ENCODE measurements around the gene MSI2. TPM values are rescaled to one million over a fixed set of nuclear protein-coding genes. Genes with fewer than 3 reads are reported as not detected.

The MSI2 gene
- total RNA-seq, 2 experiments from 2014 or later: 87.6 to 96.0 TPM

DNA sequence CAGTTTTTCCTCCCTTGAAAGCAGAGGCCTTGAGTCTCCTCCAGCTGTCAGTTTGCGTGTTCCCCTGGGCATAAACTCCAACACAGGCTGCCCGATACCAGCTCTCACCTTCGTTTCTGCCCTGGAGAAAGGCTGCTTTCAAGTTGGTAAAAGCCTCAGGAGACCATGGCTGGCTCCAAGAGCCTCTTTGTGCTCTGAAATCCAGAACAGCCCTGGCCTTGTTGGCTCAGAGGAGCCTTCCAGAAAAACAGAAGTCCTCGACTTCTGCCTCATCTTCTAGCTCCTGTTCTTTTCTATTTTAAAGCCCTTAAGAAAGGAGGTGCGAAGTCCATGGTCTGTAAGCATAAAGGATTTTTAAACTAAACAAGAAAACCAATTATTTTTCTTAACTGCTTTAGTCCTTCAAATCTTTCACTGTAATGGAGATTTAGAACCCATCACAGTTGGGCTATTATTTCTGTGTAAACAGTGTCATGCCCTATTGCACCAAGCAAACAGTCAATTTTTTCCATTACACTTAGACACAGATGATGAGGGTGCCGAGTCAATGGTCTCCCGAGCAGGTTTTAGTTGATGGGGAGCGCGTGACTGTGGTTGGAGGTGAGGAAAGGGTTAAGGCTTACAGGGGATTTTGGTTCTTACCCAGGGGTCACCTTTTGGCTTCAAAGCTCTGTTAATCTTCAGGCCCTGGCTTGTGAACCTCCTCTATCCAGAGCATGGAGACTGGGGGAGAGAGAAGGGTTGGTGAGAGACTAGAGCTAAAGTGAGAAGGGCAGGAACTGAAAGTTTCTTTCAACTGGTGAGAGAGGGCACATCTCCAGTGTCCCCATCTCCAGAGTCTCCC is 212.8 kb downstream of the MSI2 start:
- H3K4me1 Mint-ChIP-seq: peaks cover 3% of the 10 kb centered on the region
- POLR2A ChIA-PET: no interaction called here

GRCh38 chr17:57470906-57471305 is 214.6 kb downstream of the MSI2 start:
- no peaks in the 10 kb centered on the region for H3K36me3 Mint-ChIP-seq (ENCODE audit: low read depth)
- H3K4me1 Mint-ChIP-seq: peaks cover 3% of the 10 kb centered on the region
- no peak overlapping the region for H3K4me3 Mint-ChIP-seq
- DNase-seq: no peak
- H3K27ac Mint-ChIP-seq: no peak overlapping the region
- ChIA-PET CTCF (interaction anchor here (0.7 to 0.9 kb wide), 2 partner anchors 9 to 66 kb away, joined by 3 read pairs; no protein-coding TSS in a partner anchor), POLR2A (interaction anchor here (0.5 kb wide), 1 partner anchor 144 kb away, joined by 3 read pairs; no protein-coding TSS in a partner anchor)
- H3K27me3 Mint-ChIP-seq: no peaks in the 10 kb centered on the region
- no peaks in the 10 kb centered on the region for H3K9me3 Mint-ChIP-seq

More for the DNA sequence above, 212.8 kb downstream of the MSI2 start:
- no peaks in the 10 kb centered on the region for H3K27me3 Mint-ChIP-seq
- DNase-seq: no peak
- no peaks in the 10 kb centered on the region for H3K9me3 Mint-ChIP-seq
- H3K36me3 Mint-ChIP-seq (ENCODE audit: low read depth): no peaks in the 10 kb centered on the region
- no peak overlapping the region for H3K4me3 Mint-ChIP-seq
- CTCF ChIA-PET: interaction anchor here (0.8 to 1.5 kb wide), 4 partner anchors 11 to 296 kb away, joined by 3 to 5 read pairs (median 4); no protein-coding TSS in a partner anchor
- H3K27ac Mint-ChIP-seq: no peak overlapping the region

- DNase-seq: no peak
- ChIA-PET POLR2A (no interaction called here), CTCF (interaction anchor here (0.7 to 0.9 kb wide), 3 partner anchors 8 to 67 kb away, joined by 3 read pairs; no protein-coding TSS in a partner anchor)
- Mint-ChIP-seq H3K36me3 (ENCODE audit: low read depth) (no peaks in the 10 kb centered on the region), H3K27me3 (no peaks in the 10 kb centered on the region), H3K4me3 (no peak overlapping the region), H3K27ac (no peak overlapping the region), H3K9me3 (no peaks in the 10 kb centered on the region), H3K4me1 (peaks cover 3% of the 10 kb centered on the region)
These were observed 215.6 kb downstream of the MSI2 start for GRCh38 chr17:57471868-57472368.

DNA sequence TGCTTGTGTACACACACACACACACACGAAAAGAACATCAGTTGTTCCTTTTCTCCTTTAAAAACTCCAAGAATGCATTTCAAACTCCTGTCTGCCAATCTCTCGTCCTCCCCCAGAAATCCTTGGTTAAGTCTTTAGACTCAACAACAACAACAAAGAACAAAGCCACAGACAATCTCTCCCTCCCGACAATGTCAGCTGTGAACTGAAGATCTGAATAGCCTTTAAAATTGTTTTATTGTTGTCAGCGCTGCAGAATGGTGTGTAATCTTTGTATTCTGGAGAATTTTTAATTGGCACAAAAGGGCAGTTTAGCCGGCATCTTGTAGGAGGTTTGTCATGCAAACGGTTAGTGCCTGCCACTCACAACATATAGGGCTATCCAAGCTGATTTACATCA is 219.5 kb downstream of the MSI2 start:
- no peak for DNase-seq
- CTCF ChIA-PET: no interaction called here
- Mint-ChIP-seq H3K27ac (no peak overlapping the region), H3K27me3 (no peaks in the 10 kb centered on the region), H3K4me3 (no peak overlapping the region), H3K4me1 (peaks cover 9% of the 10 kb centered on the region), H3K9me3 (no peaks in the 10 kb centered on the region), H3K36me3 (ENCODE audit: low read depth) (no peaks in the 10 kb centered on the region)
- POLR2A ChIA-PET: no interaction called here

- ChIA-PET POLR2A (no interaction called here), CTCF (interaction anchor here (0.6 to 1.2 kb wide), 3 partner anchors 11 to 235 kb away, joined by 3 to 4 read pairs (median 3); no protein-coding TSS in a partner anchor)
- no peak overlapping the region for H3K4me3 Mint-ChIP-seq
- no peaks in the 10 kb centered on the region for H3K27me3 Mint-ChIP-seq
- DNase-seq: no peak
- no peaks in the 10 kb centered on the region for H3K36me3 Mint-ChIP-seq (ENCODE audit: low read depth)
- H3K9me3 Mint-ChIP-seq: no peaks in the 10 kb centered on the region
- H3K4me1 Mint-ChIP-seq: peaks cover 18% of the 10 kb centered on the region
- no peak overlapping the region for H3K27ac Mint-ChIP-seq
These were observed 221.4 kb downstream of the MSI2 start for GRCh38 chr17:57477522-57478362.

- H3K9me3 Mint-ChIP-seq: no peaks in the 10 kb centered on the region
- DNase-seq: no peak
- POLR2A ChIA-PET: no interaction called here
- no peaks in the 10 kb centered on the region for H3K27me3 Mint-ChIP-seq
- H3K4me3 Mint-ChIP-seq: no peak overlapping the region
- CTCF ChIA-PET: no interaction called here
- H3K36me3 Mint-ChIP-seq (ENCODE audit: low read depth): no peaks in the 10 kb centered on the region
- no peak overlapping the region for H3K27ac Mint-ChIP-seq
- H3K4me1 Mint-ChIP-seq: peaks cover 18% of the 10 kb centered on the region
These were observed 222.3 kb downstream of the MSI2 start for GRCh38 chr17:57478478-57479250.

DNA sequence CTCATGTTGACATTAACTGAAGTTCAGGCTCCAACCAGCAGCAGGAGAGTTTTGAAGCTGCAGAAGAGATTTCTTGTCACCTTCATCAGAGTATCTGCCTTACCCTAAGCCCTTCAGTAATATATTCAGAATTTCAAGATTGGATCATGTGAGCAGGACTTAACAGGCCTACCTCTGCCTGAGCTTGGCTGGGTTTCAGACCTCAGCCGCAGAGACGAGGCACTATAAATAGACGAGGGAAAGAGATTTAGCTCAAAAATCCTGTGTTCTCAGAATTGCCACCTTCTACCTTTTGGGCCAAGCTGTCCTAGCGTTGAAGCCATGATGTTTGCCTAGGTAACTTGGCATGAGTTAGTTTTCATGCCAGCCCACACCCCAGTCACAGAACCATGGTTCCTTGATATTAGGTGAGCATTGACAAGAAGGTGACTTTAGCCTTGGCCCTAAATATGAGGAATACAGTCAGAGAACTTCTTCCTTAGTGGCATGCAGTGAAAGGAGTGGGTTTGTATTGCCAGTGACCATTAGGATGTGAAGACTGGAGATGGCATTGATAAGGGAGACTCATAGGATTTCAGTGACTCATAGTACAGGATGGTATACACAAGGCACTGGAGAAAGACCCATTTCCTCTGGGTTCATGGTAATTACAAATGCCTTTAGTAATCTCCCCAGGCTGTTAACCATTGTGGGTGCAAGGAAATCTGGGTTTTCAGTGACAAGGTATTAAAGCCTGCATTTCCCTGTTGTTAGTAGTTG is 224.3 kb downstream of the MSI2 start:
- H3K27me3 Mint-ChIP-seq: no peaks in the 10 kb centered on the region
- H3K27ac Mint-ChIP-seq: no peak overlapping the region
- no peaks in the 10 kb centered on the region for H3K9me3 Mint-ChIP-seq
- ChIA-PET POLR2A (no interaction called here), CTCF (interaction anchor here (1.2 to 1.3 kb wide), 2 partner anchors 9 to 11 kb away, joined by 3 to 5 read pairs; no protein-coding TSS in a partner anchor)
- no peaks in the 10 kb centered on the region for H3K36me3 Mint-ChIP-seq (ENCODE audit: low read depth)
- H3K4me1 Mint-ChIP-seq: peaks cover 31% of the 10 kb centered on the region
- DNase-seq: no peak
- no peak overlapping the region for H3K4me3 Mint-ChIP-seq

DNA sequence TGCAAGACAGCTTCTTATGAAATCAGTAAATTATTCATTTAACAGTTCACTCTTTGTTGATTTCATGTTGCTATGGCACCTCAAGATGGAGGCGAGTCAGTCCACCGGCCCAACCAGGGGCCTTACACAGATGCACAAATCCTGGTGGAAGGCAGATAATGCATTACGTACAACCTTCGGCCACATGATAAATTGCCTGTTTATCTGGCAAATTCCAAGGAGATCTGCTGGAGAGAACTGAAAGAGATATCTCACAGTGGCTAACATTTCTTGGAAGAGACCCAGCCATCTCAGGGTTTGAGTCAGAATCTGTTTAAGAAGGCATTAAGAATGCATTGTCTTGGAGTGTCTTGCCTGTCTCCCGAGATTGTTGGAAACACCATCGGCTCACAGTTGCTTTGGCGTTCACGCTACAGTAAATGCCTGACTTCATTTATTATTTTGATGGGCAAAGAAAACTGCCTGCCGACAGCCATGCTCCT is 225.6 kb downstream of the MSI2 start:
- POLR2A ChIA-PET: no interaction called here
- H3K9me3 Mint-ChIP-seq: no peaks in the 10 kb centered on the region
- H3K27me3 Mint-ChIP-seq: no peaks in the 10 kb centered on the region
- H3K27ac Mint-ChIP-seq: no peak overlapping the region
- H3K4me3 Mint-ChIP-seq: no peak overlapping the region
- H3K36me3 Mint-ChIP-seq (ENCODE audit: low read depth): no peaks in the 10 kb centered on the region
- CTCF ChIA-PET: interaction anchor here (1.0 kb wide), 1 partner anchor 16 kb away, joined by 4 read pairs; no protein-coding TSS in a partner anchor
- no peak for DNase-seq
- peaks cover 41% of the 10 kb centered on the region for H3K4me1 Mint-ChIP-seq

GRCh38 chr17:57482657-57483056 is 226.3 kb downstream of the MSI2 start:
- Mint-ChIP-seq H3K4me1 (peaks cover 48% of the 10 kb centered on the region), H3K36me3 (ENCODE audit: low read depth) (peaks cover under 1% of the 10 kb centered on the region), H3K27ac (no peak overlapping the region), H3K9me3 (no peaks in the 10 kb centered on the region), H3K4me3 (no peak overlapping the region), H3K27me3 (no peaks in the 10 kb centered on the region)
- no peak for DNase-seq
- CTCF ChIA-PET: no interaction called here
- POLR2A ChIA-PET: no interaction called here

GRCh38 chr17:57484081-57484666 is 227.9 kb downstream of the MSI2 start:
- H3K4me3 Mint-ChIP-seq: no peak overlapping the region
- no peak overlapping the region for H3K27ac Mint-ChIP-seq
- no peak for DNase-seq
- peaks cover 49% of the 10 kb centered on the region for H3K4me1 Mint-ChIP-seq
- peaks cover 3% of the 10 kb centered on the region for H3K36me3 Mint-ChIP-seq (ENCODE audit: low read depth)
- ChIA-PET CTCF (interaction anchor here (0.6 kb wide), 1 partner anchor 18 kb away, joined by 3 read pairs; no protein-coding TSS in a partner anchor), POLR2A (no interaction called here)
- no peaks in the 10 kb centered on the region for H3K9me3 Mint-ChIP-seq
- H3K27me3 Mint-ChIP-seq: no peaks in the 10 kb centered on the region

DNA sequence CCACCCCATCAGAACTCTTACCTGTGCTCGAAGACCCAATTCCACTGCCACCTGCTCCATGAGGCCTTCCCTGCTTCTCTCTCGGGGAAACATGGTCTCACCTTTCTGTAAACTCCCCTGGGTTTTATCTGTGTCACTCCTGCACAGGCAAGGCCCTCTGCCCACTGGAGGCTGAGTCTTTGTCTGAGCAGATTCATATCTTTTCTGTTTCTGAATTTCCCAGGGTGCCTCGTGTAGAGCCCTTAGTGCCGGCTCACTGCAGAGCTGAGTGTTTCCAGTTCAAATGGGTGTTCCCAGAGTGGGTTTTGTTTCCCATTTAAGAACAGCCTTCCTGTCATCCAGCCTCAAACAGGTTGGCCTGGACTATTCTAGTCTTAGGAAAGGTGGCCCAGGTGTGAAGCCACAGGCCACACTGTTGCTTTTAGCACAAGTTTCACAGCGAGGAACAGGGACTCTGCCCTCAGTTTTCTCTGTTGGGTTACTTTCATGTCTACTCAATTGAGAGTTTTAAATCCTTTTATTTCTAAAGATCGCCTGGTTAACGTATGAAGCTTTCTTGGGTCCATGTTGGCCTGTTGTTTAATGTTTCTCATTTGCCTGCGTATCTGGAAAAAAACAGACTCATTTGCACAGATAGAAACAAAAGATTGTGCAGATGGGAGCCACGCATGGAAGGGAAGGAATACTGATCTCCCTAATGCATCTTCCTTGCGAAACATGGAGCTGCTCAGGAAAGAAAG is 228.7 kb downstream of the MSI2 start:
- Mint-ChIP-seq H3K36me3 (ENCODE audit: low read depth) (peaks cover 3% of the 10 kb centered on the region), H3K4me1 (peaks cover 48% of the 10 kb centered on the region), H3K27ac (no peak overlapping the region), H3K9me3 (no peaks in the 10 kb centered on the region), H3K4me3 (no peak overlapping the region), H3K27me3 (no peaks in the 10 kb centered on the region)
- ChIA-PET POLR2A (no interaction called here), CTCF (no interaction called here)
- DNase-seq: no peak
